GM19239 (cell line): ENCODE results near the gene NKAIN2.

ENCODE experiments used
- DNase-seq: peaks from one replicate; pipeline ENCODE4 v3.0.0; 2011; ENCODE audit warnings: low spot score; ENCODE audit not compliant: insufficient read length
- FAIRE-seq: peaks from 2 replicates; lab custom pipeline; 2011; peaks lifted over from hg19 to GRCh38; lab: Jason Lieb, UNC

NKAIN2 gene

GRCh38 chr6:124823240-124824111, 1019.8 kb downstream of the NKAIN2 start:
- DNase-seq: no peak
- no peak for FAIRE-seq

- DNase-seq: no peak
- no peak for FAIRE-seq
Observed at GRCh38 chr6:124825564-124825963, 1021.9 kb downstream of the NKAIN2 start.

GRCh38 chr6:124829822-124830221, 1026.2 kb downstream of the NKAIN2 start:
- FAIRE-seq (no peak), DNase-seq (no peak)

- FAIRE-seq (no peak), DNase-seq (no peak)
Observed at GRCh38 chr6:124830506-124830905, 1026.8 kb downstream of the NKAIN2 start.

- DNase-seq (no peak), FAIRE-seq (no peak)
Observed at GRCh38 chr6:124854338-124854922, 1050.8 kb downstream of the NKAIN2 start.

GRCh38 chr6:124857746-124858145, 1054.1 kb downstream of the NKAIN2 start:
- no peak for DNase-seq
- no peak for FAIRE-seq

- no peak for FAIRE-seq
- no peak for DNase-seq
Observed at GRCh38 chr6:124858564-124858963, 1054.9 kb downstream of the NKAIN2 start.

- no peak for DNase-seq
- no peak for FAIRE-seq
Observed at GRCh38 chr6:124859366-124859765, 1055.7 kb downstream of the NKAIN2 start.

- no peak for FAIRE-seq
- no peak for DNase-seq
Observed at GRCh38 chr6:124866040-124866439, 1062.4 kb downstream of the NKAIN2 start.

GRCh38 chr6:124867121-124867520, 1063.5 kb downstream of the NKAIN2 start:
- FAIRE-seq (no peak), DNase-seq (no peak)

GRCh38 chr6:124868481-124868880, 1064.8 kb downstream of the NKAIN2 start:
- no peak for FAIRE-seq
- DNase-seq: no peak

- FAIRE-seq (no peak), DNase-seq (no peak)
Observed at GRCh38 chr6:124869416-124869815, 1065.8 kb downstream of the NKAIN2 start.

GRCh38 chr6:124870611-124871459, 1067.2 kb downstream of the NKAIN2 start:
- DNase-seq (no peak), FAIRE-seq (peak; percentile 44)

GRCh38 chr6:124872361-124873065, 1068.8 kb downstream of the NKAIN2 start:
- FAIRE-seq: peak; percentile 87
- no peak for DNase-seq

GRCh38 chr6:124873066-124873410, 1069.4 kb downstream of the NKAIN2 start:
- FAIRE-seq (no peak), DNase-seq (no peak)
